Tibial nerve (tissue), 4 donors: ENCODE data around the gene IFT172. TPM values are rescaled to one million over a fixed set of nuclear protein-coding genes. Genes with fewer than 3 reads are reported as not detected.

Source experiments
- DNase-seq, 2 donors: peaks; one replicate each; pipeline ENCODE4 v3.0.0-alpha.2; 2019; ENCODE audit warnings: low spot score in 2 of 2
- H3K27ac ChIP-seq, 4 donors: fragments of 200-600 bp; sonication (generic) in 3 of 4; one replicate each; pipeline ENCODE4 v1.5.1; 2017 to 2019; ENCODE audit warnings: mild to moderate bottlenecking in 1 of 4
- H3K27me3 ChIP-seq, 2 donors: fragments of 200-600 bp; sonication (generic) in 1 of 2; one replicate each; pipeline versions ENCODE4 v1.5.1 to v1.6.0; 2017 to 2019
- H3K36me3 ChIP-seq, 3 donors: fragments of 200-600 bp; sonication (generic); one replicate each; pipeline ENCODE4 v1.5.1; 2018 to 2019
- H3K4me1 ChIP-seq, 4 donors: fragments of 200-600 bp; sonication (generic) in 3 of 4; one replicate each; pipeline ENCODE4 v1.5.1; 2017 to 2019
- H3K4me3 ChIP-seq, 4 donors: fragments of 200-600 bp; sonication (generic) in 3 of 4; one replicate each; pipeline ENCODE4 v1.5.1; 2017 to 2019; ENCODE audit warnings: mild to moderate bottlenecking in 1 of 4, moderate library complexity in 1 of 4
- H3K9me3 ChIP-seq, 4 donors: fragments of 200-600 bp; sonication (generic) in 3 of 4; one replicate each; pipeline ENCODE4 v1.5.1; 2017 to 2019
- CTCF ChIP-seq, 5 experiments: fragments of 200-600 bp in 3 of 5; fragments of 450-650 bp in 2 of 5; sonication (generic) in 3 of 5; IDR thresholded peaks; one replicate each; pipeline ENCODE4 v1.5.1; 2016 to 2019; ENCODE audit warnings: antibody characterized with exemption in 5 of 5, mild to moderate bottlenecking in 3 of 5, moderate library complexity in 2 of 5
- EP300 ChIP-seq, 2 donors: sonication (generic); formaldehyde crosslinking; IDR thresholded peaks; one replicate each; pipeline ENCODE4 v1.6.1; 2017; ENCODE audit warnings: antibody characterized with exemption in 2 of 2, mild to moderate bottlenecking in 1 of 2
- POLR2A ChIP-seq, 2 donors: fragments of 450-650 bp; IDR thresholded peaks; one replicate each; pipeline ENCODE4 v1.6.1; 2017; ENCODE audit warnings: antibody characterized with exemption in 2 of 2, mild to moderate bottlenecking in 2 of 2, moderate library complexity in 2 of 2
- WGBS, 2 donors: methylation state at CpG; one replicate each; pipeline ENCODE4 v1.1.5; 2018; 5-methylcytosine and 5-hydroxymethylcytosine counted together
- total RNA-seq, 4 donors: library from RNA; depleted of rRNA; stranded (reverse); fragments of >200 nt; gene quantifications; one replicate each; pipeline ENCODE4 v1.1.0, GENCODE V29; 2016

Gene IFT172
- total RNA-seq, 4 donors from 2014 or later, result 27.8 to 61.4 (median 40.9) TPM

- H3K4me1 ChIP-seq, result no peaks in the 10 kb centered on the region
- peaks cover 0 to 82% (median 5%) of the 10 kb centered on the region in 3 donors for H3K36me3 ChIP-seq
- 85 to 91% methylated on average over 5 of the region's 5 CpGs for WGBS, 2 donors
- DNase-seq, result no peak
- H3K27me3 ChIP-seq, result no peaks in the 10 kb centered on the region
- no peak overlapping the region for H3K4me3 ChIP-seq
- H3K9me3 ChIP-seq, result no peaks in the 10 kb centered on the region
- H3K27ac ChIP-seq, result no peak overlapping the region
- no peak for TF ChIP-seq EP300 (IDR thresholded peaks at IDR 0.05)
- TF ChIP-seq CTCF (IDR thresholded peaks at IDR 0.05), result no peak
- TF ChIP-seq POLR2A (IDR thresholded peaks at IDR 0.05), result no peak
Measured at GRCh38 chr2:27471961-27472360, 17.6 kb downstream of the IFT172 start.

DNA sequence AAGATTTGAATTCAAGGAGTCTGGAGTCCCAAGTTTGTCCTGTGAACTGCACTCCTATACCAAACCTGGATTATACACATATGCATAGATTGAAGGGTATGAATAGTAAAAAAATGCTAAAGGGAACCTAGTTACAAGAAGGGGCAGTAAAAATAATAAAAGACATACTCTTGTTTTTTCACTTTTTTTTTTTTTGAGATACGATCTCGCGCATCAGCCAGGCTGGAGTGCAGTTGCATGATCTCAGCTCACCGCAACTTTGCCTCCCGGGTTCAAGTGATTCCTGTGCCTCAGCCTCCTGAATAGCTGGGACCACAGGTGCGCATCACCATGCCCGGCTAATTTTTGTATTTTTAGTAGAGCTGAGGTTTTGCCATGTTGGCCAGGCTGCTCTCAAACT lies 25.1 kb downstream of the IFT172 start:
- WGBS, 2 donors, result 97% methylated on average over 7 of the region's 7 CpGs
- H3K4me1 ChIP-seq, result no peaks in the 10 kb centered on the region
- H3K9me3 ChIP-seq, result no peaks in the 10 kb centered on the region
- TF ChIP-seq EP300 (IDR thresholded peaks at IDR 0.05) (no peak), CTCF (IDR thresholded peaks at IDR 0.05) (no peak), POLR2A (IDR thresholded peaks at IDR 0.05) (no peak)
- no peak overlapping the region for H3K4me3 ChIP-seq
- H3K27me3 ChIP-seq, result no peaks in the 10 kb centered on the region
- H3K27ac ChIP-seq, result no peak overlapping the region
- peaks cover 0 to 65% (median 5%) of the 10 kb centered on the region in 3 donors for H3K36me3 ChIP-seq
- no peak for DNase-seq

DNA sequence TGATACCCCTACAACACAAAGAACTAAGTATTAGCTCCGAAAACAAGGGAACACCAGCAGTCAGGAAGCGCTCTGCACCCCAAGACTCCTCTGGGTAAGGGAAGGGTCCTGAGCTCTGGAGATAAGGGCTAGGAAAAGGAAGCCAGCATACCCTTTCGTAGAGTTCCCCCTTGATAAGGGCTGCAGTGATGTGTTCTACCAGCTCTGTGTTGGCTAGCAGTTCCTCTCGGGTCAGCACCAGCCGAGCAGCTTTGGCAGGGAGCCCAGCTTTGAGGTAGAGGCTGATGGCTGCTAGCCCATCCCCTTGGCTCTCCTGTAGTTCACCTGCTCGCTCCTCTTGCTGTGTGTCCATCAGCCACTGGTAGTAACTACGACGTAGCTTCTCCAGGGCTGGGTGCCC lies 28.4 kb downstream of the IFT172 start:
- peaks cover 5 to 87% (median 9%) of the 10 kb centered on the region in 3 donors for H3K36me3 ChIP-seq
- H3K4me1 ChIP-seq, result no peaks in the 10 kb centered on the region
- no peaks in the 10 kb centered on the region for H3K27me3 ChIP-seq
- no peaks in the 10 kb centered on the region for H3K9me3 ChIP-seq
- H3K4me3 ChIP-seq, result no peak overlapping the region
- no peak for DNase-seq
- H3K27ac ChIP-seq, result no peak overlapping the region
- 87 to 88% methylated on average over 8 of the region's 8 CpGs for WGBS, 2 donors
- TF ChIP-seq POLR2A (IDR thresholded peaks at IDR 0.05), result no peak
- no peak for TF ChIP-seq CTCF (IDR thresholded peaks at IDR 0.05)
- TF ChIP-seq EP300 (IDR thresholded peaks at IDR 0.05), result no peak

DNA sequence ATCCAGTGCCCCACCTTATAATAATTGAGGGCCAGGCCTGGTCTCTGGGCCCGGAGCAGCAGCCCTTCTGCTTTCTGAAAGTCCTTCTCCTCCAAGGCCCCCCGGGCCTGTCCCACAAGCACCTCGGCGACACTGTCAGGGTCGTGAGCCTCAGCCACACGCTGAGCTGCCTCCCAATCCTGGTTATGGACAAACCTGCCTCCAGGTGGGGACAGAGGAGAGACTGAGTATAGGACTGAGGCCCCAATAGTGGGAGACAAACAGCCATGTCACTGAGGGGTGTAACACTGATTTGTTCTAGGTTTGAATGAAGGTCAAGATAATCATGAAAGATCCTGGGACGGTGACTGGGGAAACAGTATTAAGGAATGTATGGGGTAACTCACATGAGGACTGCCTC lies 35.6 kb downstream of the IFT172 start:
- no peaks in the 10 kb centered on the region for H3K9me3 ChIP-seq
- whole genome bisulfite sequencing, 2 donors, result 89 to 91% methylated on average over 7 of the region's 7 CpGs
- H3K36me3 ChIP-seq, result peaks cover 4 to 97% (median 8%) of the 10 kb centered on the region in 3 donors
- no peak overlapping the region for H3K4me3 ChIP-seq
- no peak for TF ChIP-seq CTCF (IDR thresholded peaks at IDR 0.05)
- TF ChIP-seq EP300 (IDR thresholded peaks at IDR 0.05), result no peak
- no peak for TF ChIP-seq POLR2A (IDR thresholded peaks at IDR 0.05)
- no peak overlapping the region for H3K27ac ChIP-seq
- H3K27me3 ChIP-seq, result no peaks in the 10 kb centered on the region
- no peaks in the 10 kb centered on the region for H3K4me1 ChIP-seq
- DNase-seq, result no peak

- Histone ChIP-seq H3K27ac (no peak overlapping the region), H3K4me3 (no peak overlapping the region), H3K36me3 (peaks cover 0 to 92% (median 6%) of the 10 kb centered on the region in 3 donors), H3K9me3 (no peaks in the 10 kb centered on the region), H3K4me1 (no peaks in the 10 kb centered on the region), H3K27me3 (no peaks in the 10 kb centered on the region)
- 86 to 97% methylated on average over 1 of the region's 1 CpG for WGBS, 2 donors
- no peak for TF ChIP-seq POLR2A (IDR thresholded peaks at IDR 0.05)
- no peak for TF ChIP-seq EP300 (IDR thresholded peaks at IDR 0.05)
- no peak for TF ChIP-seq CTCF (IDR thresholded peaks at IDR 0.05)
- DNase-seq, result no peak
Measured at GRCh38 chr2:27451095-27451494, 38.4 kb downstream of the IFT172 start.
